Uterus (tissue), 4 donors: ENCODE data around the gene CAMK1G. TPM values are rescaled to one million over a fixed set of nuclear protein-coding genes. Genes with fewer than 3 reads are reported as not detected.
A peak's percentile ranks its signal among the peaks of the same experiment; 100 is the strongest.

Source experiments
- DNase-seq, 2 donors: peaks; one replicate each; pipeline ENCODE4 v3.0.0-alpha.2; 2019 to 2020
- H3K27ac ChIP-seq, 2 donors: fragments of 200-600 bp; sonication (generic); 1 replicate in 1 of 2; 2 replicates in 1 of 2; pipeline ENCODE4 v1.5.1; 2016 to 2018
- H3K27me3 ChIP-seq, 2 donors: fragments of 200-600 bp; sonication (generic); one replicate each; pipeline ENCODE4 v1.5.1; 2018 to 2019; ENCODE audit warnings: control low read depth in 1 of 2
- H3K36me3 ChIP-seq, 2 donors: fragments of 200-600 bp; sonication (generic); one replicate each; pipeline ENCODE4 v1.5.1; 2019; ENCODE audit warnings: control low read depth in 1 of 2
- H3K4me1 ChIP-seq, 2 donors: fragments of 200-600 bp; sonication (generic); one replicate each; pipeline ENCODE4 v1.5.1; 2018 to 2019; ENCODE audit warnings: control low read depth in 1 of 2
- H3K4me3 ChIP-seq, 2 donors: fragments of 200-600 bp; sonication (generic); 1 replicate in 1 of 2; 2 replicates in 1 of 2; pipeline ENCODE4 v1.5.1; 2018 to 2019; ENCODE audit warnings: mild to moderate bottlenecking in 1 of 2
- H3K9me3 ChIP-seq, 2 donors: fragments of 200-600 bp; sonication (generic); one replicate each; pipeline ENCODE4 v1.5.1; 2019; ENCODE audit warnings: control low read depth in 1 of 2
- CTCF ChIP-seq, 4 experiments: fragments of 200-600 bp in 2 of 4; fragments of 450-650 bp in 2 of 4; sonication (generic) in 2 of 4; IDR thresholded peaks; one replicate each; pipeline ENCODE4 v1.5.1; 2016 to 2019; ENCODE audit warnings: antibody characterized with exemption in 4 of 4, mild to moderate bottlenecking in 2 of 4, moderate library complexity in 1 of 4
- POLR2A ChIP-seq, 2 donors: fragments of 450-650 bp; IDR thresholded peaks; one replicate each; pipeline ENCODE4 v1.6.1; 2016; ENCODE audit warnings: antibody characterized with exemption in 2 of 2, mild to moderate bottlenecking in 1 of 2, moderate library complexity in 1 of 2
- intact Hi-C: fragments of 100-400 bp; cut with DNase I; formaldehyde crosslinking; loops from one replicate; pipeline ENCODE4 v1.15.1; 2023; ENCODE audit warnings: low total_unique reads
- total RNA-seq, 4 donors: library from RNA; depleted of rRNA in 3 of 4; stranded (reverse); fragments of >200 nt in 3 of 4; gene quantifications; one replicate each; pipeline versions ENCODE4 v1.1.0 to v1.2.4, GENCODE V29; 2014 to 2023
- donor health status: DM: yes; HTN: yes; CAD: no.

Gene CAMK1G
- total RNA-seq, 4 donors from 2014 or later, result 0.43 to 5.6 TPM; not detected in 2

DNA sequence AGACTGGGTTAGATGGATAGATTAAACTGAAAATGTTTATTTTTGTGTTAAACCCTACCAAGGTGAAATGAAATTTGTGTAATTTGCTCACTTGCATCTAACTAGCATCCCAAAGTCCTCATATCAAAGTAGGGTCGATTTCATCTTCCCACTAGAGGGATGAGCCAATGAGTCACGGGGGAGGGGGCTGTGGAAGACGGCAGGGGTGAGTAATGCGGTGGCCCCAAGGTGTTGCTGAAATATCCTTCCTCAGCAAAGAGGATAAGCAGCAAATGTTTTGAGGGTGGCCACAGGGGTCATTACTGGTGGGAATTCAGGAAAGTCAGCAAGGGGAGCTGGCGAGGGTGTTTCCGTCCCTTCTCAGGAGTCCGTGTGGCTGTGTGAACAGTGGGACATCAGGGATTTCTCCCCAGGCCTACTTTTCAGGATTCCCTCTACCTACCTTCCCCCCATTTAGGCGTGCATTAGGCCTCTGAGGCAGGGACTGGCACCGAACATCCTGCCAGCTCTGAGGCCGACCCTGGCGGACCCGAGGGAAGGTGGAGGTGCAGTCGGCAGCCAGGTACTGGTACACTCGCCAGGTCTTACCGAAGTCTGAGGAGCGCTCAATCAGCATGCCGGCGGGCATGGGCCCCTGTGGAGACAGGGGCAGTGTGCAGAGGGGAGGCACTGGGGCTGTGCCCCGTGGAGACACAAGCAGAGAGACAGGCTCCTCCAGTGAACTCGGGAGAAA is 50.7 kb downstream of the CAMK1G start:
- no peaks in the 10 kb centered on the region for H3K4me1 ChIP-seq
- TF ChIP-seq CTCF (IDR thresholded peaks at IDR 0.05) (no peak), POLR2A (IDR thresholded peaks at IDR 0.05) (no peak)
- H3K9me3 ChIP-seq, result no peaks in the 10 kb centered on the region
- H3K27ac ChIP-seq, result no peak overlapping the region
- H3K27me3 ChIP-seq, result no peaks in the 10 kb centered on the region
- intact Hi-C loops, result no loop called here
- H3K4me3 ChIP-seq, result no peak overlapping the region
- DNase-seq, result no peak
- no peaks in the 10 kb centered on the region for H3K36me3 ChIP-seq

- H3K9me3 ChIP-seq, result no peaks in the 10 kb centered on the region
- H3K27me3 ChIP-seq, result no peaks in the 10 kb centered on the region
- TF ChIP-seq POLR2A (IDR thresholded peaks at IDR 0.05) (no peak), CTCF (IDR thresholded peaks at IDR 0.05) (no peak)
- H3K27ac ChIP-seq, result no peak overlapping the region
- no peak for DNase-seq
- no peaks in the 10 kb centered on the region for H3K36me3 ChIP-seq
- H3K4me1 ChIP-seq, result no peaks in the 10 kb centered on the region
- intact Hi-C loops, result no loop called here
- no peak overlapping the region for H3K4me3 ChIP-seq
Observed at GRCh38 chr1:209635850-209636249, 52.3 kb downstream of the CAMK1G start.

DNA sequence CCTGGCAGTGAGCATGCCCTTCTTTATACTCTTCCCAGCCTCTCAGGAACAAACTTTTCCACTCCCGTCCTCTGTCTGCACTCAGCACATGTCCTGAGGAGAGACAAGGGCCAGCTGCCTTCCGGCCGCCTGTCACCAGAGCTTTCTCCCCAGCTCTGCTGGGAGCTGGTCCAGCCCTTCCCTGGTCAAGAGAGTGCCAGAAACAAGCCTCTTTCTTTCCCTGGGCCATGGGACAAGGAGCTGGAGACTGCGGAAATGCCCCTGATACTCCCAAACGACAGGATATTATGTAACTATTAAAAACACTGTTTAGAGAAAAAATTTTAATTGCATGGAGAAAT is 58.3 kb downstream of the CAMK1G start:
- no peak for TF ChIP-seq CTCF (IDR thresholded peaks at IDR 0.05)
- no peak for TF ChIP-seq POLR2A (IDR thresholded peaks at IDR 0.05)
- peak; percentile 68 to 84 for DNase-seq
- Histone ChIP-seq H3K4me1 (peaks cover 6 to 12% of the 10 kb centered on the region in 2 donors), H3K9me3 (no peaks in the 10 kb centered on the region), H3K27ac (peak overlapping the region; percentile 66 to 77), H3K36me3 (no peaks in the 10 kb centered on the region), H3K27me3 (no peaks in the 10 kb centered on the region), H3K4me3 (no peak overlapping the region)
- intact Hi-C loops, result no loop called here

DNA sequence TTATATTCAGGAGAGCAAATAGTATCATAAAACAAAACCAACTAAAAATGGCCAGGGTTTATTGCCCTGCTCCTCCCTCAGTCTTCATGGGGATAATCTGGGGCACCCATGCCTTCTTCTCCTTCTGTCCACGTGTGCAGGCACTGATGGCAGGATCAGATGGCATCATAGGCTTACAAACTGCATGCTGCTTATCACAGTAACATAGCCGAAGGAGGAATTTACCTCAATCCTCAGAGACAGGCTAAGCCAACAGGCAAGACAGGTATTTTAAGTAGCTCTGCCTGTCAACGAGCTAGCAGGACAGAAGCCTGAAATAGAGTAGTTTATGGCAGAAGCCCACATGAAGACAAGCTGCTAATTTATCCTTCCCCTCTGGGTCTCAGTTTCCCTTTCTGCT is 59.3 kb downstream of the CAMK1G start:
- H3K27ac ChIP-seq, result peak overlapping the region; percentile 60 to 86
- H3K4me3 ChIP-seq, result no peak overlapping the region
- H3K4me1 ChIP-seq, result peaks cover 6 to 12% of the 10 kb centered on the region in 2 donors

More for the DNA sequence above, 59.3 kb downstream of the CAMK1G start:
- TF ChIP-seq POLR2A (IDR thresholded peaks at IDR 0.05), result no peak
- TF ChIP-seq CTCF (IDR thresholded peaks at IDR 0.05), result no peak
- Histone ChIP-seq H3K9me3 (no peaks in the 10 kb centered on the region), H3K36me3 (no peaks in the 10 kb centered on the region), H3K27me3 (no peaks in the 10 kb centered on the region)
- intact Hi-C loops, result no loop called here
- no peak for DNase-seq
